H1 (cell line): ENCODE results near the gene SPTBN5. TPM values are rescaled to one million over a fixed set of nuclear protein-coding genes. Genes with fewer than 3 reads are reported as not detected.

Experiments
- CTCF ChIA-PET: fragments of 300-600 bp; sonication (Branson Sonifier 250); formaldehyde crosslinking; loops from one replicate; lab custom pipeline; 2021; ENCODE audit not compliant: partially characterized antibody; lab: Charles Lee
- POLR2A ChIA-PET: fragments of 300-600 bp; sonication (Branson Sonifier 250); formaldehyde crosslinking; loops from one replicate; lab custom pipeline; 2021; ENCODE audit warnings: inconsistent platforms; ENCODE audit not compliant: partially characterized antibody; lab: Charles Lee
- DNase-seq, 2 experiments: peaks; one replicate each; pipeline versions ENCODE4 v3.0.0 to v3.0.0-alpha.2; 2010 to 2022; ENCODE audit warnings: low spot score in 2 of 2, low read depth in 1 of 2, mixed read lengths in 1 of 2
- FAIRE-seq: peaks from 2 replicates; lab custom pipeline; 2011; peaks lifted over from hg19 to GRCh38; lab: Jason Lieb, UNC
- H2AFZ ChIP-seq: 2 replicates; pipeline ENCODE4 v1.8.1; 2012; ENCODE audit warnings: low read length, inconsistent platforms
- H2AK5ac ChIP-seq: 2 replicates; pipeline ENCODE4 v1.6.1; 2013; ENCODE audit warnings: low read depth, low read length
- H2BK120ac ChIP-seq: replicated peaks from 2 replicates; pipeline ENCODE3; 2013; ENCODE audit warnings: low read depth, low read length, inconsistent platforms
- H2BK12ac ChIP-seq: 2 replicates; pipeline ENCODE4 v1.6.1; 2013; ENCODE audit warnings: low read depth, low read length
- H2BK15ac ChIP-seq: 2 replicates; pipeline ENCODE4 v1.6.1; 2013; ENCODE audit warnings: low read length
- H2BK20ac ChIP-seq: 2 replicates; pipeline ENCODE4 v1.6.1; 2013; ENCODE audit warnings: low read length
- H2BK5ac ChIP-seq: 2 replicates; pipeline ENCODE4 v1.6.1; 2013; ENCODE audit warnings: low read depth, low read length
- H3K14ac ChIP-seq: 2 replicates; pipeline ENCODE4 v1.6.1; 2013; ENCODE audit warnings: inconsistent platforms; ENCODE audit not compliant: insufficient read length
- H3K18ac ChIP-seq: 2 replicates; pipeline ENCODE4 v1.6.1; 2013; ENCODE audit warnings: low read length; ENCODE audit errors: extremely low read depth
- H3K23ac ChIP-seq: 2 replicates; pipeline ENCODE4 v1.6.1; 2013; ENCODE audit warnings: inconsistent platforms; ENCODE audit not compliant: insufficient read length
- H3K23me2 ChIP-seq: 2 replicates; pipeline ENCODE4 v1.6.1; 2013; ENCODE audit warnings: low read depth, low read length
- H3K27ac ChIP-seq: 2 replicates; pipeline ENCODE4 v1.6.1; 2011; ENCODE audit warnings: low read depth, low read length, inconsistent platforms
- H3K27me3 ChIP-seq, 4 experiments: replicated peaks in 1 of 4; 1 replicate in 1 of 4; 2 replicates in 3 of 4; pipeline versions ENCODE4 v1.6.1 to v1.8.1; 2011 to 2013; ENCODE audit warnings: low read length in 3 of 4, mild to moderate bottlenecking in 3 of 4, inconsistent platforms in 2 of 4, mixed read lengths in 2 of 4, moderate library complexity in 1 of 4; ENCODE audit not compliant: control insufficient read depth in 3 of 4, insufficient read depth in 3 of 4; ENCODE audit errors: extremely low read depth in 1 of 4
- H3K36me3 ChIP-seq, 4 experiments: 2 replicates each; pipeline versions ENCODE4 v1.6.1 to v1.8.1; 2011 to 2013; ENCODE audit warnings: mild to moderate bottlenecking in 4 of 4, low read length in 3 of 4, moderate library complexity in 2 of 4, control low read depth in 1 of 4, inconsistent platforms in 1 of 4; ENCODE audit not compliant: insufficient read depth in 4 of 4, control insufficient read depth in 2 of 4
- H3K4ac ChIP-seq: replicated peaks from 2 replicates; pipeline ENCODE3; 2013; ENCODE audit warnings: low read length, low read depth, mixed read lengths, inconsistent platforms; ENCODE audit not compliant: insufficient read length
- H3K4me1 ChIP-seq, 4 experiments: replicated peaks in 1 of 4; 1 replicate in 1 of 4; 2 replicates in 3 of 4; pipeline versions ENCODE4 v1.6.1 to v1.8.1; 2011 to 2013; ENCODE audit warnings: low read length in 3 of 4, inconsistent platforms in 2 of 4, mixed read lengths in 1 of 4; ENCODE audit not compliant: insufficient read depth in 4 of 4, control insufficient read depth in 3 of 4
- H3K4me2 ChIP-seq, 2 experiments: 2 replicates each; pipeline versions ENCODE4 v1.6.1 to v1.8.1; 2011 to 2013; ENCODE audit warnings: low read depth in 2 of 2, low read length in 2 of 2, control low read depth in 1 of 2, inconsistent platforms in 1 of 2, mild to moderate bottlenecking in 1 of 2; ENCODE audit not compliant: insufficient read depth in 1 of 2
- H3K4me3 ChIP-seq, 4 experiments: fragments of 200-600, 300-600 bp in 1 of 4; sonication (generic), shearing (Covaris generic), sonication (Bioruptor Twin) in 1 of 4; 2 replicates each; pipeline versions ENCODE4 v1.5.1 to v1.8.1; 2011 to 2016; ENCODE audit warnings: low read length in 4 of 4, low read depth in 3 of 4, control low read depth in 2 of 4, inconsistent platforms in 2 of 4, mild to moderate bottlenecking in 2 of 4, mixed read lengths in 1 of 4, moderate library complexity in 1 of 4; ENCODE audit not compliant: insufficient read depth in 2 of 4; ENCODE audit errors: extremely low read depth in 1 of 4
- H3K56ac ChIP-seq: replicated peaks from 2 replicates; pipeline ENCODE3; 2013; ENCODE audit warnings: low read depth, mild to moderate bottlenecking, mixed read lengths, low read length, inconsistent platforms; ENCODE audit not compliant: insufficient read length
- H3K79me1 ChIP-seq: 2 replicates; pipeline ENCODE4 v1.6.1; 2013; ENCODE audit warnings: low read depth, low read length, control low read depth
- H3K79me2 ChIP-seq, 2 experiments: 2 replicates each; pipeline versions ENCODE4 v1.6.1 to v1.8.1; 2012 to 2013; ENCODE audit warnings: low read length in 2 of 2, mild to moderate bottlenecking in 2 of 2, inconsistent platforms in 1 of 2; ENCODE audit not compliant: insufficient read depth in 2 of 2, control insufficient read depth in 1 of 2
- H3K9ac ChIP-seq, 4 experiments: replicated peaks in 1 of 4; 1 replicate in 1 of 4; 2 replicates in 3 of 4; pipeline versions ENCODE4 v1.6.1 to v1.8.1; 2011 to 2013; ENCODE audit warnings: low read depth in 3 of 4, low read length in 3 of 4, control low read depth in 2 of 4, mild to moderate bottlenecking in 2 of 4, moderate library complexity in 2 of 4, inconsistent platforms in 1 of 4; ENCODE audit errors: extremely low read depth in 1 of 4
- H3K9me3 ChIP-seq, 2 experiments: 2 replicates each; pipeline versions ENCODE4 v1.6.1 to v1.8.1; 2012 to 2013; ENCODE audit warnings: mild to moderate bottlenecking in 2 of 2, moderate library complexity in 2 of 2, control low read depth in 1 of 2, inconsistent platforms in 1 of 2, low read depth in 1 of 2, low read length in 1 of 2, mixed read lengths in 1 of 2; ENCODE audit not compliant: insufficient read depth in 2 of 2
- H4K20me1 ChIP-seq, 2 experiments: replicated peaks in 1 of 2; 2 replicates each; pipeline versions ENCODE3 to v1.8.1; 2011 to 2013; ENCODE audit warnings: inconsistent platforms in 2 of 2, low read length in 2 of 2, mild to moderate bottlenecking in 1 of 2; ENCODE audit not compliant: insufficient read depth in 2 of 2, control insufficient read depth in 1 of 2
- H4K5ac ChIP-seq: 2 replicates; pipeline ENCODE4 v1.6.1; 2013; ENCODE audit warnings: low read length, low read depth, mixed read lengths, inconsistent platforms; ENCODE audit not compliant: insufficient read length
- H4K8ac ChIP-seq: 2 replicates; pipeline ENCODE4 v1.8.0; 2013; ENCODE audit warnings: mild to moderate bottlenecking, moderate library complexity, low read length, inconsistent platforms; ENCODE audit not compliant: insufficient read depth; ENCODE audit errors: extremely low read depth
- H4K91ac ChIP-seq: replicated peaks from 2 replicates; pipeline ENCODE3; 2013; ENCODE audit warnings: low read length, mixed read lengths, inconsistent platforms; ENCODE audit not compliant: insufficient read length
- E2F6 ChIP-seq: IDR thresholded peaks from 2 replicates; pipeline ENCODE4 v1.6.1; 2012; ENCODE audit warnings: inconsistent platforms
- GTF2F1 ChIP-seq: IDR thresholded peaks from 2 replicates; pipeline ENCODE4 v1.6.1; 2012; ENCODE audit warnings: low read depth, low read length, improper control_type of control experiment, borderline replicate concordance
- MAX ChIP-seq: IDR thresholded peaks from 2 replicates; pipeline ENCODE4 v1.6.1; 2012; ENCODE audit warnings: inconsistent platforms
- POU5F1 ChIP-seq: IDR thresholded peaks from 2 replicates; pipeline ENCODE4 v1.6.1; 2011; ENCODE audit warnings: low read depth, mild to moderate bottlenecking, low read length, moderate library complexity
- RAD21 ChIP-seq, 2 experiments: IDR thresholded peaks in 1 of 2; conservative IDR thresholded peaks in 1 of 2; 2 replicates each; pipeline ENCODE4 v1.6.1; 2011; ENCODE audit warnings: low read depth in 2 of 2, low read length in 2 of 2, improper control_type of control experiment in 1 of 2, inconsistent platforms in 1 of 2, mild to moderate bottlenecking in 1 of 2, moderate library complexity in 1 of 2
- SAP30 ChIP-seq: fragments of 300-600 bp; sonication (generic); IDR thresholded peaks from 2 replicates; pipeline ENCODE4 v1.7.1; 2012; ENCODE audit warnings: low read length, moderate library complexity, mild to moderate bottlenecking, inconsistent platforms; ENCODE audit not compliant: insufficient read depth, insufficient replicate concordance
- WGBS, 2 experiments: shearing (Covaris generic) in 1 of 2; methylation state at CpG; one replicate each; pipeline versions ENCODE4 v1.1.6 to v1.1.7; 2013 to 2015; ENCODE audit warnings: low lambda C conversion rate in 2 of 2, mixed read lengths in 2 of 2, inconsistent platforms in 1 of 2, low coverage in 1 of 2, missing lambda C conversion rate in 1 of 2; ENCODE audit not compliant: insufficient replicate concordance in 2 of 2, insufficient coverage in 1 of 2, insufficient read length in 1 of 2; ENCODE audit errors: extremely low coverage in 1 of 2, missing lambda C conversion rate in 1 of 2; 5-methylcytosine and 5-hydroxymethylcytosine counted together
- polyA plus RNA-seq, 7 experiments: library from polyadenylated mRNA; depleted of rRNA in 3 of 7; stranded (reverse) in 5 of 7; unstranded in 2 of 7; fragments of >200 nt in 5 of 7; fragments of 200-250 nt in 2 of 7; gene quantifications; 1 replicate in 5 of 7; 2 replicates in 1 of 7; 4 replicates in 1 of 7; pipeline versions ENCODE4 v1.2.1 to v1.2.3, GENCODE V29; 2011 to 2013; ENCODE audit warnings: missing spikeins in 2 of 7, mixed read lengths in 2 of 7
- total RNA-seq: library from RNA; stranded (reverse); fragmentation: NEBNext Ultra II Directional; extraction: Animal tissue kit (Norgen Biotek cat#: 25700); gene quantifications from 2 replicates; pipeline ENCODE4 v1.2.1, GENCODE V29; 2021

SPTBN5 gene
- total and polyA plus RNA-seq, 2 of the 8 experiments (the other 6 are each of a cell fraction or from before 2014, with no cell fraction given), result 0.32 to 0.84 TPM

GRCh38 chr15:41900526-41901380 lies 6.9 kb upstream of the SPTBN5 start:
- no peak for DNase-seq
- TF ChIP-seq MAX (no peak), GTF2F1 (no peak), RAD21 (IDR thresholded peaks at IDR 0.05 in 1 of 2, conservative IDR thresholded peaks at IDR 0.05 in 1 of 2; ENCODE audit: low read depth in 2 of 2, low read length in 2 of 2) (no peak), POU5F1 (no peak), SAP30 (no peak), E2F6 (no peak)
- TF ChIP-seq, all 59 proteins: peak for 0
- no peaks in the 10 kb centered on the region for H3K79me1 ChIP-seq
- H3K4me3 ChIP-seq, result no peak overlapping the region
- ChIA-PET POLR2A (interaction anchor here (0.6 to 1.4 kb wide), 2 partner anchors 50 to 184 kb away, joined by 3 read pairs; no protein-coding TSS in a partner anchor), CTCF (interaction anchor here (0.6 to 11.0 kb wide), 9 partner anchors 9 to 604 kb away, joined by 3 to 105 read pairs (median 3); partner anchors contain the start of gene MAPKBP1)
- no peak overlapping the region for H3K18ac ChIP-seq
- H2BK20ac ChIP-seq, result no peak overlapping the region
- H3K79me2 ChIP-seq, result no peaks in the 10 kb centered on the region; a peak in 1 of 4 replicates
- no peak overlapping the region for H4K5ac ChIP-seq
- no peak overlapping the region for H3K9ac ChIP-seq
- H2BK120ac ChIP-seq, result no peak overlapping the region
- H2BK12ac ChIP-seq, result no peak overlapping the region
- peaks cover 0 to 4% (median 2%) of the 10 kb centered on the region in 4 experiments; a peak in 1 of 7 replicates for H3K4me1 ChIP-seq
- no peak overlapping the region for H4K91ac ChIP-seq
- H2AK5ac ChIP-seq, result no peak overlapping the region
- no peak overlapping the region for H4K8ac ChIP-seq
- no peaks in the 10 kb centered on the region for H3K27me3 ChIP-seq
- no peak overlapping the region for H3K56ac ChIP-seq
- no peak overlapping the region for H3K23ac ChIP-seq
- no peak for FAIRE-seq
- H3K36me3 ChIP-seq, result peaks cover 3 to 11% (median 8%) of the 10 kb centered on the region in 4 experiments; a peak in 5 of 8 replicates
- H3K9me3 ChIP-seq, result no peaks in the 10 kb centered on the region
- H3K4me2 ChIP-seq, result no peak overlapping the region
- H3K23me2 ChIP-seq, result peaks cover 2% of the 10 kb centered on the region; the same call in 1 of the 2 replicates
- no peak overlapping the region for H2BK15ac ChIP-seq
- H3K14ac ChIP-seq, result no peak overlapping the region
- H4K20me1 ChIP-seq, result peaks cover 0 to 14% of the 10 kb centered on the region in 2 experiments
- H3K27ac ChIP-seq, result no peak overlapping the region
- no peak overlapping the region for H2BK5ac ChIP-seq
- 95% methylated on average over 33 of the region's 36 CpGs; no CpG with 5 or more reads in 1 of the 2 experiments for WGBS, 2 experiments
- no peak overlapping the region for H2AFZ ChIP-seq
- H3K4ac ChIP-seq, result no peak overlapping the region
